Stimulated activated CD8-positive, alpha-beta memory T cell treated with anti-CD3 and anti-CD28 coated beads, Interleukin-4, amount 100 ng/mL, for 24 hours (primary cell): ENCODE measurements around the gene EID3.

ENCODE experiments used
- DNase-seq: peaks from one replicate; pipeline ENCODE4 v3.0.0-alpha.2; 2020; ENCODE audit warnings: low read depth

The EID3 gene

GRCh38 chr12:104340177-104340576 is 36.6 kb downstream of the EID3 start:
- no peak for DNase-seq

DNA sequence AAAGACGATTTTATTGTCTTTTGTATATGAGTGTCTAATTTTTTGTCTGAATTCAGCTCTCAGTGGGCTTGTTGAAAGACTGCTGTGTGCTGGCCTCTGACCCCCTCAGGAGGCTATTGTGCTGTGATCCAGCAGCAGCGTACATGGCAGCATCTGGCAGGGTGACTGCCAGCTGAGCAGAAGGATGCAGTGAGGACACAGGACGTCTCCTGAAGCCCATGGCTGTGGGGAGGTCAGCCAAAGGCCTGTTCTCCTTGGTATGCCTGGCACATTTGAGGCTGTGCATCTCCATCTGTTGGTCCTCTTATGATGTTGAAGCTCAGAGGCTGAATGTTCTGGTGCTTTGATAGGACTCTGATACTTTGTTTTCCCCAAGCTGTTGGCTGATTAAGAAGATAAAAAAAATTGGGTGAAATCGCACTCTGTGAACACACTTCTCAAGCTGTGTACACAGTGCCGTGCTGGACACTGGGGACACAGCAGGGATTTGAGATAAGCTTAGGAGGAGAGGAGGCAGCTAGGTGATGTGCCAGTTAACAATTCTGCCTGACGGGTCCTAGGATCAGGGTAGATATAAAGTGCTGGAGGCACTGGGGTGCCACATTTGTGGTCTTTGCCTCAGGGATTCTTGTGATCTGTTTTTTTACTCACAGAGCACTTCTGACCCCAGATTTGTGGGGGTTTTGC is 37.5 kb downstream of the EID3 start:
- no peak for DNase-seq

- no peak for DNase-seq
Observed at GRCh38 chr12:104342147-104342546, 38.6 kb downstream of the EID3 start.

DNA sequence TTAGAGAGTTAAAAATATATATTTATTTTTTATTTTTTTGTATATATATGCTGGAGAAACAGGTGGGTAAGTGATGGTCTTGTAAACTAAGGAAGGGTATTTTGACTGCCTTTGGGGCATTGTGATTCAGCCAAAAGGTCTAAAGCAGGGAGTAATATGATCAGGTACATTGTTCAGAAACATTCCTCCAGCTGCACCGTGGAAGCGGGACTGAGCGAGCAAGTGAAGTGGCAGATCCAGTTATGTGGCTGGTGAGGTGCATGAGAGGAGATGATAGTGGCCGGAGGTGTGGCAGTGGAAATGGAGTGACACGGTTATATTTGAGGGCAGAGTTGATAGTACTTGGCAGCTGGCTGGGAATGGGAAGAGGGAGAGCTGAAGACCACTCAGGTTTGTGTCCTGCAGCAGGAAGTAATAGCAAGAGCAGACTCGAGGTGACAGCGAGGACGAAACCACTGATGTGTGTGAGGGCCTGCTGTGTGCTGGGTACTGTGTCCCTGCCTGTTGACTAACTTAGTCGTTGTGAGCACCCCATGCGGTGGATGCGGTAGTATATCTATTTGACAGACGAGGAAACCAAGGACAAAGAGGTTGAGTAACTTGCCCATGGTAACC is 39.2 kb downstream of the EID3 start:
- no peak for DNase-seq

DNA sequence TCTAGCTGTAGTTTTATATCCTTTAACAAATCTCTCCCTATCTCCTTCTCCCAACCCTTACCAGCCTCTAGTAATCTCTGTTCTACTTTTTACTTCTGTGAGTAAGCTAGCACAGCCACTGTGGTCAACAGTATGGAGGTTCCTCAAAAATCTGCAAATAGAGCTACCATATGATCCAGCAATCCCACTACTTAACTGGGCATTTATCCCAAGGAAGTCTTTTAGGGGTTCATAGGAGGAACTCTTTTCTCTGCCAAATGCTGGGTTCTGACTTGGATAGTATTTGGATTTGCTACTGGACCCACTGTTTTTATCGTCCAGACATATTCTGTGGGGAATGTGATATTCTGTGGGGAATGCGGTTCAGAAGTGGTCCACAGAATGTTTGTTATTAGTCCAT is 41.1 kb downstream of the EID3 start:
- no peak for DNase-seq

DNA sequence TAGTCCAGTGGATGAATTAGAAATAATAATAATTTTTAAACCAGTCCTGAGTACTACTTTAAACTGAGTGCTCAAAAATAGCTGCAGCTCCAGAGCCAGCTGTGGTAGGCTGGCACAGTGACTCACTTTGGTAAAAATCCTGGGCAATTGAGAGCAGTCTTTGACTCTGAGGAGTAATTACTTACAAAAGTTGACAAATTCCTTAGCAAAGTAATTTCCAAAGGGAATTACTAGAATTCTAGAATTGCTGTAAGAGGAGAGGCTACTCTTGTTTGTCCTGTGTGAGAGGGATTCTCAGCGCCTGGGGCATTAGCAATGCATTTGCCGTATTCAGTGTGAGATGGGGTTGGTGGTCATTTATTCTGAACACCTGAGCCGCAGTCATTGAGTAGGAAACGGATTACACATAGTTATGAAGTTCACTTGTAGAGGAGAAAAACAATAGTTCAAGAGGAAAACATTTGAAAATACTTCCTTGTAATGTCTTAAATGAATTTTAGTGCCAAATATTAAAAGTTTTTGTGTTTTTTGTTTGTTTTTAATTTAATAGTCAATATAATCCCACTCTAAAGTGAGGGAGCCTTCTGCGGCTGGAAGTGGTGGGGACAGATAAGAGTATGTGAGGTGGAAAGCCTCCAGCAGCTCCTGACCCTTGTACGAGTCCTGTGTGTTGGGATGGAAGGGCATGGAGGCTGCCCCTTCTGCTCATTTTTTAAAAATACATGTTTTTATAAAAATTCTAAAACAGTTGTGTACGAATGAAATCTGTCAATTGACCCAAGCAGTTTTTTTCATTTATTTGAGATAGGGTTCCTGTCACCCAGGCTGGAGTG is 41.9 kb downstream of the EID3 start:
- no peak for DNase-seq

- no peak for DNase-seq
Observed at GRCh38 chr12:104347374-104348075, 44.0 kb downstream of the EID3 start.

GRCh38 chr12:104348283-104348993 is 44.9 kb downstream of the EID3 start:
- DNase-seq = no peak

DNA sequence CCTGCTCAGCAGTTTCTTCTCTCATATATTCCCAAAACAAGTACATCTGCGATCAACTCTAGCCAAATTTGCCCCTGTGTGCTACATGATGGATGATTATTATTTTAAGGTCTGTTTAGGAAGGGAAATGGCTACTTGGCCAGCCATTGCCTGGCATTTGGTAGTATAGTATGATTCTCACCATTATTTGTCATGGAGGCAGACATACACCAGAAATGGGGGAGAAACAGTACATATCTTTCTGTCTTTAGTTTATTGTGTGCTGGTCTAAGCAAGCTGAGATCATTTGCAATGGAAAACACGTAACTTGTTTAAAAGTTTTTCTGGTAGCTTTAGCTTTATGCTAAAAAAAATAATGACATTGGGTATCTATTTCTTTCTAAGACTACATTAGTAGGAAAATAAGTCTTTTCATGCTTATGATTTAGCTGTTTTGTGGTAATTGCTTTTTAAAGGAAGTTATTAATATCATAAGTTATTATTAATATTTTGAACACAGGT is 45.5 kb downstream of the EID3 start:
- no peak for DNase-seq

DNA sequence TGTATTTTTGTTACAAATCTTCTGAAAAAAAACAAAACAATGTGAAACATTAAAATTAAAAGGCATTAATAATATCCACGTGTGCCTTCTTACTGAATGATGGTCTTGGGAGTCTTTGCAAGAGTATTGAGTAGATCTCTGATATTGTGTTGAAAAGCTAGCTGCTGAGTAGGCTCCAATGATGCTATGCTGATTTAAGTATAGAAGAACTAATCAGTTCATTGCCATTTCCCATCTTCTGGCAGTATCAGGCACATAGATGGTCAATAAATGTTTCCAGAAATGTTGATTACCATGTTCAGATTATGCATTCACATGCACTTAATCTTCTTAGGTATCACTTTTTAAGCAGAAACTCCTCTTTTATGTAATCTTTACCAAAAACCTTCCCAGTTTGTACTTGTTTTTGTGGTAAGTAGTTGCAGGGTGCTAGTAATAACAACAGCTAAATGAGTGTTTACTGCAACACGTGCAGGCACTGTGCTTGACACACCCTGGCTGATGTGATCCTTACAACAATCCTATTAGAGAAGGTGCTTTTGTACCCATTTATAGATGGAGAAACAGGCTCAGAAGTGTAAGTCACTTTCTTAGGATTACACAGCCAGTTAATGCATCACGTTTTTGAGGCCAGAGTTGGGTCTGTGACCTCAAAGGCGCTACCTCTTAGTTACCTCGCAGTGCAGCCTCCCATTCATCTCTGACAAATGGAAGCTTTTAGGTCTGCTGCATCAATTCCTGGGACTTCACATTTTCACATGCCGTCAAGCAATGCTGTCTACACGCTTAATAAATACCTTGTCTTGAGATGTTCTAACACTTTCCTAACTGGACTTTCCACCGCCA is 46.9 kb downstream of the EID3 start:
- no peak for DNase-seq

DNA sequence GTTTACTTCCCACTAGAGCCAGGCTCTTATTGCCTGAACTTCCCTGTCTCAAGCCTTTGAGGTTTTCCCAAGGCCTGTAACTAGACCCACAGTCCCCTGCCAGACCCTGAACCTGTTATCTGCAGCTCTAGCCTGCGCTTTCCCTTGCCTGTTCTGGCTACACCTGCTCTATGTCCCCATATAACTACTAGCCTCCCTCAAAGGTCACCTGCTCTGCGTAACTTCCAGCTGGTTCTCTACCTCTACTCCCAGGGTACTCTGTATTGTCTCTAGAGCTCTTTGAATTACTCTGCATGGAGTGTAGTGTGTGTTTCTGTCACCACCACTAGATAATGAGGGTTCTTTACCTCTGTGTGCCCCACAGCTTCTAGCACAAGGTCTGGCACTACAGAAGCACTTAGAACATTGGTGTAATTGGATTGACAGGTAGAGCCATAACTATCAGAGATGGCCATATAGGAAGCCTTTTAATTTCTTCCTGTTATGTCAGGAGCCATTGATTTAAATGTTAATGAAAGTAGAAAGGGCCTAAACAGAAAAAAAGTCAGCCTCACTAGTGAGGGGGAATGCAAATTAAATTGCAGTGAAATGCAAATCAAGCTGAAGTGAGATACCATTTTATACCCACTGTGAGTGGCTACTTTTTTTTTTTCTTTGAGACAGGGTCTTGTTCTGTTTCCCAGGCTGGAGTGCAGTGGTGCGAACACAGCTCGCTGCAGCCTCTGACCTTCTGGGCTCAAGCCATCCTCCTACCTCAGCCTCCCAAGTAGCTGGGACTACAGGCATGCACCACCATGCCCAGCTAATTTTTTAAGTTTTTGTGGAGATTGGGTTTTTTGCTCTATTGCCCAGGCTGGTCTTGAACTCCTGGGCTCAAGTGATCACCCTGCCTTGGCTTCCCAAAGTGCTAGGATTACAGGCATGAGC is 47.8 kb downstream of the EID3 start:
- DNase-seq = no peak

GRCh38 chr12:104352106-104352713 is 48.7 kb downstream of the EID3 start:
- no peak for DNase-seq

DNA sequence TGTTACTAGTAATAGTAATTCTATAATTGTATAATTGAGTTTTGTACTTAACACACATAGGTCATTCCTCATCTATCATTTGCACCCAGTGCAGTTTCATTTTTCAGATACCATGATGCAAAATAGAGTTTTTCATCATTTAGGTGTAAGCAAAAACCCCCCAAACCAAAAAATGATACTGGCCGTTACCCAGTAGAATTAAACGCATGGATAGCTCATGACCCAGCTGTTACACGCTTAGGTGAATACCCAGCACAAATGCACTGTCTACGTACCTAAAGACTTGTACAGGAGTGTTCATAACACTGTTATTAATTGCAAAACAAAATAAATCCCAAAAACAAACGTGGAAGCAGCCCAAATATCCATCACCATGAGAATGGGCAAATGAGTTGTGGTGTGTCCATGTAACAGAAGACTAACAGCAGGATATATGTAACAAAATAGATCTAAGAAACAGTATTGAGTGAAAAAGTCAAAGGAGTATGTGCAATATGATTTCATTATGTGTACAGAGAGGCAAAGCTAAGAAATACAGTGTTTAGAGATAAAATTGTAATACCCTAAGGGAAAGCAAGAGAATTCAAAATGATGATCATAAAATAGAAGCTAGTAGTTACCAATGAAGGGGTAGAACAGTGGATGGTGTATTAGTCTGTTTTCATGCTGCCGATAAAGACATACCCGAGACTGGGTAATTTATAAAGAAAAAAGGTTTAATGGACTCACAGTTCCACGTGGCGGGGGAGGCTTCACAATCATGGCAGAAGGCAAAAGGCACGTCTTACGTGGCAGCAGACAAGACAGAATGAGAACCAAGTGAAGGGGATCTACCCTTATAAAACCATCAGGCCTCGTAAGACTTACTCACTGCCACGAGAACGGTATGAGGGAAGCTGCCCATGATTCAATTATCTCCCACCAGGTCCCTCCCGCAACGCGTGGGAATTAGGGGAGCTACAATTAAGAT is 49.8 kb downstream of the EID3 start:
- no peak for DNase-seq

- DNase-seq = no peak
Observed at GRCh38 chr12:104354167-104354867, 50.8 kb downstream of the EID3 start.
